Brain microvascular endothelial cell (primary cell): ENCODE measurements around the gene DMWD.

Source experiments
- DNase-seq: peaks from one replicate; pipeline ENCODE4 v3.0.0-alpha.2; 2020
- H3K27ac ChIP-seq: fragments of 250-450 bp; sonication (Bioruptor Pico); 2 replicates; pipeline ENCODE4 v1.5.1; 2020; ENCODE audit warnings: mild to moderate bottlenecking, moderate library complexity
- H3K27me3 ChIP-seq: fragments of 250-450 bp; sonication (Bioruptor Pico); replicated peaks from 2 replicates; pipeline ENCODE4 v1.5.1; 2020; ENCODE audit warnings: mild to moderate bottlenecking
- H3K36me3 ChIP-seq: fragments of 250-450 bp; sonication (Bioruptor Pico); replicated peaks from 2 replicates; pipeline ENCODE4 v1.5.1; 2020; ENCODE audit warnings: mild to moderate bottlenecking
- H3K4me3 ChIP-seq: 2 replicates; pipeline ENCODE4 v1.5.1; 2011; ENCODE audit warnings: low read depth, mild to moderate bottlenecking, control low read depth, low read length, moderate library complexity
- in situ Hi-C: cut with HindIII; loops from 2 replicates; pipeline ENCODE4 v1.10.0; 2017; ENCODE audit warnings: low sequenced_read_pairs, low pct_ligation_motif_present
- TF ChIP-seq, protein P1 (sequence below): IDR thresholded peaks from 2 replicates; pipeline ENCODE4 v1.5.1; 2011; ENCODE audit warnings: low read depth, mild to moderate bottlenecking, moderate library complexity, low read length, control low read depth, inconsistent platforms; ENCODE audit errors: missing control alignments

DMWD gene

DNA sequence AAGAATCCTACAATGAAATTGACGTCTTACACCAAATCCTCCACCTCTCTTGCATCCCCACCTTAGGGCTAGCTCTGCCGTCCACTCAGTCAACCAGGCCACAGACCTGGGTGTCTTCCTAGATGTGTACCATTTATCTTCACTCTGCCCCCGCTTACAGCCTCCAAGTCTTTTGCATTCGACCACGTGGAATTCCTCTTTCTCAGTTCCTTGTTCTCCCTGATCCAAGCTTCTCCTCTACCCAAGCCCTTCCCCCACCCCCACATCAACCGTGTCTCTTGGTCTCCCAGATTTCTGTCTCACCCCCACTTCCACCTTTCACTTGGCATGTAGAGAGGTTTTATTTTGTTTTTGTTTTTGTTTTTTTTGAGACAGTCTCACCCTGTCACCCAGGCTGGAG is 1.2 kb upstream of the DMWD start:
- no peak for DNase-seq
- Histone ChIP-seq H3K36me3 (peaks cover 17% of the 10 kb centered on the region), H3K4me3 (no peak overlapping the region), H3K27ac (no peak overlapping the region), H3K27me3 (no peaks in the 10 kb centered on the region)
- TF ChIP-seq, protein P1, sequence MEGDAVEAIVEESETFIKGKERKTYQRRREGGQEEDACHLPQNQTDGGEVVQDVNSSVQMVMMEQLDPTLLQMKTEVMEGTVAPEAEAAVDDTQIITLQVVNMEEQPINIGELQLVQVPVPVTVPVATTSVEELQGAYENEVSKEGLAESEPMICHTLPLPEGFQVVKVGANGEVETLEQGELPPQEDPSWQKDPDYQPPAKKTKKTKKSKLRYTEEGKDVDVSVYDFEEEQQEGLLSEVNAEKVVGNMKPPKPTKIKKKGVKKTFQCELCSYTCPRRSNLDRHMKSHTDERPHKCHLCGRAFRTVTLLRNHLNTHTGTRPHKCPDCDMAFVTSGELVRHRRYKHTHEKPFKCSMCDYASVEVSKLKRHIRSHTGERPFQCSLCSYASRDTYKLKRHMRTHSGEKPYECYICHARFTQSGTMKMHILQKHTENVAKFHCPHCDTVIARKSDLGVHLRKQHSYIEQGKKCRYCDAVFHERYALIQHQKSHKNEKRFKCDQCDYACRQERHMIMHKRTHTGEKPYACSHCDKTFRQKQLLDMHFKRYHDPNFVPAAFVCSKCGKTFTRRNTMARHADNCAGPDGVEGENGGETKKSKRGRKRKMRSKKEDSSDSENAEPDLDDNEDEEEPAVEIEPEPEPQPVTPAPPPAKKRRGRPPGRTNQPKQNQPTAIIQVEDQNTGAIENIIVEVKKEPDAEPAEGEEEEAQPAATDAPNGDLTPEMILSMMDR = no peak
- in situ Hi-C loops = no loop called here

DNA sequence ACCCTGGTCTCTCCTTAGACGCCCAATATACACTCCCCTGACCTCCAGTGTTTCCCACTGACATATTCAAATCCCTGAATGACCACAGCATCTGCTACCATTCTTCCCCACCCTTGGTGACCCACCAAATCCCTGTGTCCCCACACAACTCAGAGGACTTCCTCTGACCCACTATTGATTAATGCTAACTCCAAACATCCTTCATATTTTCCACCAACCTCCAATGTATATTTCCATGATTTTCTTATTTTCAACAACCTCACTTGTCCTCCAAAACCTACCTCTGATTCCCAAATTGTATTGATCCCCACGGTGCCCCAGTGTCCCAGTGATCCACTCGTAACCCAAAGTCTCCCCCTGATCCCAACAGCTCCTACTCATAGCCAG is 526 bp upstream of the DMWD start:
- in situ Hi-C loops = no loop called here

DNA sequence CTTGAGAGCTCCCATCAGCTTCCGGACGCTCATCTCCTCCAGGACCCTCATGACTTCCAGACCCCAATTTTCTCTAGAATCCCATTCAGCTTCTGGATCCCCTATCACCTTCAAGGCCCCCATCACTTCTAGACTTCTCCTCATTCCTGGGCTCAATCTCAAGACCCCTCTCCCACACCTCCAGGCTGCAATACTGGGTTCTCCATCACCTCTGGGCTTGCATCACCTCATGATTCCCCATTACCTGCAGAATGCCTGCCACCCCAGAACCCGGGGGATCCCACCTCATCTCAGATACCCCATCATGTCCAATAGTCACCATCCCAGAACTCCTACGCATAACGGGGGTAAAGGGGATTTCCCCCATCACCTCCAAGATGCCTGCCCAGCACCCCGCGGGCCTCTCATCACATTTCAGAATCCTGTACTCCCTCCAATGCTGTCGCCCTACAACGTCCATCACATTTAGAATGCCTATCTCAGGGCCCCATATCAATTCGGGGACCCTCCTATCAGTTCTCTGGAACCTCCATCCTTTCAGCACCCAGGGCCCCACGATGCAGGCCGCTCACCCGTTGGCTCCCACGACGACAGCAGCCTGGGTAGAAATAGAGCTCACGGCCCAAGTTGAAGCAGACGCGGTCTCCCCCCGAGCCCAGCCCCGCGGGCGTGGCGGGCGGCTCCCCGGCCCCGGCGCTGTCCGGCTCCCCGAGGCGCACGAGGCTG is 738 bp downstream of the DMWD start:
- TF ChIP-seq, protein P1 = no peak
- H3K27me3 ChIP-seq = no peaks in the 10 kb centered on the region
- no peak for DNase-seq
- peak overlapping the region; percentile 75 for H3K27ac ChIP-seq
- peaks cover 31% of the 10 kb centered on the region for H3K36me3 ChIP-seq
- peak overlapping the region; percentile 88 for H3K4me3 ChIP-seq
- in situ Hi-C loops = no loop called here

More for the DNA sequence above, 526 bp upstream of the DMWD start:
- peaks cover 22% of the 10 kb centered on the region for H3K36me3 ChIP-seq
- no peak for DNase-seq
- peak overlapping the region; percentile 22 for H3K4me3 ChIP-seq
- no peak overlapping the region for H3K27ac ChIP-seq
- TF ChIP-seq, protein P1 = no peak
- no peaks in the 10 kb centered on the region for H3K27me3 ChIP-seq

DNA sequence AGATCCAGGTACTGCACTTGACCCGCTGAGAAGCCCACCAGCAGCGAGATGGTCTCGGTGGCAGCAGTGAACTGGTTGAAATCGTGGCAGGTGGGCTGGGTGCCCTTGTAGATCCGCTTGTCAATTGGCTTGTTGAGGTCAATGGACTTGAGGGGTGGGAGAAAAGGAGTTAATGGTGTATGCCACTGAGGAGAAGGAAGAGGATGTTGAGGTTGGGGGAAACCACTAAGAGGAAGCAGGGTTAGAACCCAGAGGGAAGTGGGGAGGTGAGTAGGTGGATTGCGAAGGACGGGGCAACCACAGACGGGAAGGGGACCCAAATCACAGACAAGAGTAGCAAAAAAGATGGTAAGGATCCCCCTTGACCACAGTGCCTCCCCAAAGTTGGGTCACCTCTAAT is 1.7 kb downstream of the DMWD start:
- no peak overlapping the region for H3K27ac ChIP-seq
- TF ChIP-seq, protein P1 = no peak
- DNase-seq = no peak
- H3K4me3 ChIP-seq = peak overlapping the region; percentile 88
- in situ Hi-C loops = no loop called here
- no peaks in the 10 kb centered on the region for H3K27me3 ChIP-seq
- H3K36me3 ChIP-seq = peaks cover 41% of the 10 kb centered on the region

DNA sequence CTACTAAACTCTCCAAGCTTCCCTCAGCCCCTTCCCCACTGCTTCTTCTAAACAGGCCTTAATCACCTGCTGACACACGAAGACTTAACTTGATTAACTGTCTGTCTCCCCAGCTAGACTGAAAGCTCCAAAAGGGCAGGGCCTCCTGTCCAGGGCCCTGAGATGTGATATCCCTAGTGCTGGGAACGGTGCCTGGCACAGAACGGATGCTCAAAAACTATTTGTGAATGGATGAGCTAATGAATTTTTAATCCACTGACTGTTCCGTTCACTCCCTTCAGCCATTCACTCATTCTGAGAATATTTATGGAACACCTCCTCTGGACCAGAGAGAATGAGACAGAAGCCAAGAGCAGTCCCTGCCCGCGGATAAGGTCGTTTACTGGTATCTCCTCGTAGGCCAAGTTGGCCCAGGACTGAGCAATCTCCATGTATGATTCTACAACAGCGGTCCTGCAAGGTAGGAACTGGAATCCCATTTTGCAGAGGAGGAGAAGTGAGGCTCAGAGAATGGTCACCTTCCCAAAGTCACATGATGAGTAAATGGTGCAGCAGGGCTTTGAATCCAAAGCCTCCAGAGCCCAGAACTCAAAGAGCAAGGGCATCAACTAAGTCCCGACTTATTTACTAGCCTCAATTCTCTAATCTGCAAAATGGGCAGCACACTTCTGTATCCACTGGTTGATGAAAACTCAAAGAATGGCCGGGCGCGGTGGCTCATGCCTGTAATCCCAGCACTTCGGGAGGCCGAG is 3.4 kb downstream of the DMWD start:
- Histone ChIP-seq H3K4me3 (no peak overlapping the region), H3K27ac (no peak overlapping the region), H3K27me3 (no peaks in the 10 kb centered on the region), H3K36me3 (peaks cover 56% of the 10 kb centered on the region)
- DNase-seq = no peak
- in situ Hi-C loops = no loop called here
- TF ChIP-seq, protein P1 = no peak
